ENCODE measurements around the gene SNRPB. TPM values are rescaled to one million over a fixed set of nuclear protein-coding genes. Genes with fewer than 3 reads are reported as not detected.

The SNRPB gene
- 76.1 and 97.9 TPM in 2 replicates for total RNA-seq

GRCh38 chr20:2470423-2471193, at the start of gene SNRPB:
Gene SNRPB (minus strand): TSS chr20:2470789. CDS start chr20:2470690, 99 bp downstream.

GRCh38 chr20:2508631-2509467, 38.3 kb upstream of the SNRPB start, which contains the start of gene ZNF343:
Gene ZNF343 (minus strand): TSS chr20:2508915. CDS start chr20:2493895, 15,020 bp downstream.

Other genes with a start within 250 kb of the SNRPB start
- not detected in 2 replicates for gene TGM3, start 174.8 kb downstream of the SNRPB start, total RNA-seq
- gene TGM6, start 89.9 kb downstream of the SNRPB start, total RNA-seq, result not detected in 2 replicates
- gene ZNF343, start 38.1 kb upstream of the SNRPB start, total RNA-seq, result 9.5 and 11.9 TPM in 2 replicates
- not detected in 2 replicates for gene TMC2, start 65.8 kb upstream of the SNRPB start, total RNA-seq
- 96.4 and 223 TPM in 2 replicates for gene NOP56, start 181.8 kb upstream of the SNRPB start, total RNA-seq
- gene IDH3B, start 193.4 kb upstream of the SNRPB start, total RNA-seq, result 91.4 and 97.0 TPM in 2 replicates
- 0.13 and 0.25 TPM in 2 replicates for gene EBF4, start 222.0 kb upstream of the SNRPB start, total RNA-seq